SK-N-SH (cell line): ENCODE results near the gene WDR74. TPM values are rescaled to one million over a fixed set of nuclear protein-coding genes. Genes with fewer than 3 reads are reported as not detected.

ENCODE experiments used
- CTCF ChIA-PET: fragments of 300-600, 350-600 bp; formaldehyde crosslinking; extraction: SDS; loops from one replicate; lab custom pipeline; 2021; lab: Yijun Ruan, JAX
- POLR2A ChIA-PET: fragments of 350-600 bp; sonication (Branson Sonifier 250); formaldehyde crosslinking; extraction: SDS; loops from one replicate; lab custom pipeline; 2020; ENCODE audit warnings: antibody characterized with exemption, inconsistent platforms; lab: Yijun Ruan, JAX
- DNase-seq: peaks from one replicate; pipeline ENCODE4 v3.0.0; 2012
- H2AFZ ChIP-seq: fragments of 200-600 bp; sonication (generic); 2 replicates; pipeline ENCODE4 v1.8.1; 2016; ENCODE audit warnings: antibody characterized with exemption, mild to moderate bottlenecking, low read depth
- H3F3A ChIP-seq: fragments of 200-600 bp; sonication (generic); replicated peaks from 2 replicates; pipeline ENCODE3; 2016; ENCODE audit warnings: antibody characterized with exemption, mild to moderate bottlenecking; ENCODE audit not compliant: insufficient read depth
- H3K27ac ChIP-seq, 2 experiments: fragments of 200-500 bp in 1 of 2; fragments of 200-600 bp in 1 of 2; sonication (Bioruptor generic) in 1 of 2; sonication (generic), shearing (Covaris generic) in 1 of 2; 2 replicates each; pipeline versions ENCODE4 v1.5.1 to v1.6.1; 2014 to 2016; ENCODE audit warnings: low read depth in 2 of 2, inconsistent platforms in 1 of 2, low read length in 1 of 2, mild to moderate bottlenecking in 1 of 2, mixed read lengths in 1 of 2
- H3K27me3 ChIP-seq: fragments of 200-600 bp; sonication (generic), shearing (Covaris generic); 2 replicates; pipeline ENCODE4 v1.6.1; 2016; ENCODE audit warnings: mixed run types; ENCODE audit not compliant: insufficient read depth
- H3K36me3 ChIP-seq, 2 experiments: fragments of 200-500 bp in 1 of 2; fragments of 200-600 bp in 1 of 2; sonication (Bioruptor generic) in 1 of 2; sonication (generic) in 1 of 2; replicated peaks in 1 of 2; 2 replicates each; pipeline versions ENCODE3 to v1.5.1; 2014 to 2016; ENCODE audit warnings: low read length in 1 of 2, mild to moderate bottlenecking in 1 of 2; ENCODE audit not compliant: insufficient read depth in 2 of 2, control insufficient read depth in 1 of 2
- H3K4me1 ChIP-seq, 2 experiments: fragments of 200-500 bp in 1 of 2; fragments of 200-600 bp in 1 of 2; sonication (Bioruptor generic) in 1 of 2; sonication (generic), shearing (Covaris generic) in 1 of 2; 2 replicates each; pipeline versions ENCODE4 v1.5.1 to v1.6.1; 2014 to 2016; ENCODE audit warnings: low read depth in 1 of 2, low read length in 1 of 2, mixed run types in 1 of 2; ENCODE audit not compliant: insufficient read depth in 2 of 2, control insufficient read depth in 1 of 2
- H3K4me2 ChIP-seq: fragments of 200-600 bp; sonication (generic), shearing (Covaris generic); 2 replicates; pipeline ENCODE4 v1.6.1; 2017; ENCODE audit warnings: mixed run types
- H3K4me3 ChIP-seq, 2 experiments: fragments of 200-500 bp in 1 of 2; fragments of 200-600 bp in 1 of 2; sonication (Bioruptor generic) in 1 of 2; sonication (generic), shearing (Covaris generic) in 1 of 2; 2 replicates each; pipeline versions ENCODE4 v1.5.1 to v1.8.1; 2014 to 2016; ENCODE audit warnings: low read depth in 2 of 2, inconsistent platforms in 1 of 2, low read length in 1 of 2, mild to moderate bottlenecking in 1 of 2, mixed read lengths in 1 of 2, moderate library complexity in 1 of 2
- H3K79me2 ChIP-seq: fragments of 200-600 bp; sonication (generic); 2 replicates; pipeline ENCODE4 v1.8.1; 2017; ENCODE audit warnings: mild to moderate bottlenecking; ENCODE audit not compliant: insufficient read depth
- H3K9ac ChIP-seq: fragments of 200-600 bp; sonication (generic); 2 replicates; pipeline ENCODE4 v1.6.1; 2017; ENCODE audit warnings: mixed run types
- H3K9me2 ChIP-seq: fragments of 200-600 bp; sonication (generic); 2 replicates; pipeline ENCODE4 v1.6.1; 2017; ENCODE audit warnings: mixed run types
- H3K9me3 ChIP-seq: fragments of 200-600 bp; sonication (generic); 2 replicates; pipeline ENCODE4 v1.6.1; 2017; ENCODE audit warnings: mixed run types, mild to moderate bottlenecking, moderate library complexity
- H4K20me1 ChIP-seq: fragments of 200-600 bp; sonication (generic); 2 replicates; pipeline ENCODE4 v1.6.1; 2017; ENCODE audit warnings: mild to moderate bottlenecking, mixed run types; ENCODE audit not compliant: insufficient read depth
- CHD2 ChIP-seq: fragments of 150-350 bp; IDR thresholded peaks from 2 replicates; pipeline ENCODE4 v1.6.1; 2018; ENCODE audit warnings: low read length; ENCODE audit not compliant: partially characterized antibody
- ELF1 ChIP-seq: IDR thresholded peaks from 2 replicates; pipeline ENCODE4 v1.4.0; 2012
- FOXJ3 ChIP-seq: sonication (generic); formaldehyde crosslinking; IDR thresholded peaks from 2 replicates; pipeline ENCODE4 v1.5.1; 2020; ENCODE audit warnings: mild to moderate bottlenecking, missing genetic modification reagents
- IRF3 ChIP-seq: fragments of 150-350 bp; IDR thresholded peaks from 2 replicates; pipeline ENCODE4 v1.6.1; 2016; ENCODE audit warnings: mild to moderate bottlenecking, low read depth, low read length
- MAX ChIP-seq: IDR thresholded peaks from 2 replicates; pipeline ENCODE4 v1.4.0; 2012; ENCODE audit warnings: low read depth
- MEF2A ChIP-seq: IDR thresholded peaks from 2 replicates; pipeline ENCODE4 v1.4.0; 2012; ENCODE audit warnings: low read depth, borderline replicate concordance
- MXI1 ChIP-seq: IDR thresholded peaks from 2 replicates; pipeline ENCODE4 v1.6.1; 2012; ENCODE audit warnings: mild to moderate bottlenecking, low read depth, low read length, improper control_type of control experiment
- NFIC ChIP-seq: IDR thresholded peaks from 2 replicates; pipeline ENCODE4 v1.4.0; 2012; ENCODE audit warnings: borderline replicate concordance
- PBX3 ChIP-seq: IDR thresholded peaks from 2 replicates; pipeline ENCODE4; 2012
- POLR2AphosphoS5 ChIP-seq: IDR thresholded peaks from 2 replicates; pipeline ENCODE4 v1.6.1; 2012; ENCODE audit warnings: low read depth, low read length
- RAD21 ChIP-seq: IDR thresholded peaks from 2 replicates; pipeline ENCODE4 v1.6.1; 2012; ENCODE audit warnings: mild to moderate bottlenecking, low read length
- RFX5 ChIP-seq: IDR thresholded peaks from 2 replicates; pipeline ENCODE4 v1.6.1; 2012; ENCODE audit warnings: mild to moderate bottlenecking, improper control_type of control experiment, low read length
- TAF1 ChIP-seq: IDR thresholded peaks from 2 replicates; pipeline ENCODE4 v1.6.1; 2012; ENCODE audit warnings: low read depth, mild to moderate bottlenecking, low read length, moderate library complexity, borderline replicate concordance
- TEAD4 ChIP-seq: IDR thresholded peaks from 2 replicates; pipeline ENCODE4 v1.4.0; 2012; ENCODE audit warnings: mild to moderate bottlenecking, borderline replicate concordance; ENCODE audit not compliant: insufficient read depth
- USF2 ChIP-seq: fragments of 150-350 bp; IDR thresholded peaks from 2 replicates; pipeline ENCODE4 v1.6.1; 2017; ENCODE audit warnings: antibody characterized with exemption, low read length, low read depth, borderline replicate concordance
- YY1 ChIP-seq: IDR thresholded peaks from 2 replicates; pipeline ENCODE4 v1.4.0; 2012; ENCODE audit warnings: low read depth, mild to moderate bottlenecking
- ZBTB33 ChIP-seq: IDR thresholded peaks from 2 replicates; pipeline ENCODE4 v1.4.0; 2012; ENCODE audit warnings: low read depth, borderline replicate concordance
- WGBS: methylation state at CpG from one replicate; pipeline ENCODE4 v1.1.6; 2017; ENCODE audit warnings: low lambda C conversion rate; 5-methylcytosine and 5-hydroxymethylcytosine counted together
- polyA plus RNA-seq, 3 experiments: library from polyadenylated mRNA; depleted of rRNA; stranded (reverse); fragments of >200 nt; gene quantifications; 2 replicates each; pipeline ENCODE4 v1.2.3, GENCODE V29; 2012

The WDR74 gene
- polyA plus RNA-seq, 1 of the 3 experiments (the other 2 are of a cell fraction) = 132 TPM

GRCh38 chr11:62805961-62806441 is 33.4 kb downstream of the WDR74 start:
- no peak for TF ChIP-seq USF2
- Histone ChIP-seq H3K9me2 (no peaks in the 10 kb centered on the region), H3K4me1 (peaks cover 8 to 18% of the 10 kb centered on the region in 2 experiments), H3F3A (peaks cover 25% of the 10 kb centered on the region), H3K9me3 (no peaks in the 10 kb centered on the region), H3K36me3 (peaks cover 23 to 28% of the 10 kb centered on the region in 2 experiments), H3K79me2 (peaks cover 41% of the 10 kb centered on the region), H3K9ac (peak overlapping the region; percentile 93), H3K4me2 (peak overlapping the region; percentile 84), H4K20me1 (peaks cover 16% of the 10 kb centered on the region), H2AFZ (0 out of 2 replicates have a peak overlapping the region, but pooled peaks have one; percentile 81), H3K27ac (peak overlapping the region; percentile 45 to 73; a peak in 3 of 4 replicates), H3K4me3 (peak overlapping the region; percentile 91 to 94), H3K27me3 (no peaks in the 10 kb centered on the region)
- 23% methylated on average over 10 of the region's 12 CpGs for WGBS
- peak; percentile 37 for DNase-seq
- POLR2A ChIA-PET = interaction anchor here (0.6 to 3.7 kb wide), 12 partner anchors 9 to 53 kb away, joined by 3 to 27 read pairs (median 4); partner anchors contain the start of genes STX5, TEX54 and ZBTB3
- CTCF ChIA-PET = interaction anchor here (0.9 to 1.8 kb wide), 6 partner anchors 11 to 78 kb away, joined by 3 to 9 read pairs (median 4); partner anchors contain the start of gene SLC3A2

GRCh38 chr11:62805076-62805892 is 34.1 kb downstream of the WDR74 start, which contains the start of gene NXF1:
Gene NXF1 (minus strand): TSS chr11:62805440. CDS start chr11:62805356, 84 bp downstream.
- Histone ChIP-seq H3K27ac (peak within 1 kb of the TSS; percentile 75 to 83), H3K9ac (peak within 1 kb of the TSS; percentile 93), H2AFZ (peak within 1 kb of the TSS; percentile 81; the same call in 1 of the 2 replicates), H3K4me3 (peak within 1 kb of the TSS; percentile 91 to 94), H3K9me2 (no peaks in the 10 kb centered on the region), H3K9me3 (no peaks in the 10 kb centered on the region), H3F3A (peaks cover 21% of the 10 kb centered on the region), H3K36me3 (peaks cover 30 to 36% of the 10 kb centered on the region in 2 experiments), H3K4me1 (peaks cover 8 to 18% of the 10 kb centered on the region in 2 experiments), H4K20me1 (peaks cover 16% of the 10 kb centered on the region), H3K27me3 (no peaks in the 10 kb centered on the region), H3K4me2 (peak within 1 kb of the TSS; percentile 92), H3K79me2 (peaks cover 41% of the 10 kb centered on the region)
- ChIA-PET CTCF (interaction anchor here (0.9 to 1.8 kb wide), 6 partner anchors 12 to 79 kb away, joined by 3 to 9 read pairs (median 4); partner anchors contain the start of gene SLC3A2), POLR2A (interaction anchor here (1.0 to 3.7 kb wide), 10 partner anchors 10 to 51 kb away, joined by 3 to 27 read pairs (median 4); partner anchors contain the start of genes STX5, TEX54 and ZBTB3)
- WGBS = 3% methylated on average over 13 of the region's 77 CpGs
- DNase-seq = peak; percentile 99
- TF ChIP-seq FOXJ3 (CRISPR knock-in tag) (no peak), ZBTB33 (no peak), IRF3 (0 out of 2 replicates have a peak, but pooled peaks have one; percentile 12), USF2 (no peak), RFX5 (no peak), ELF1 (peak; percentile 24; the same call in 1 of the 2 replicates), TAF1 (peak; percentile 98), RAD21 (no peak), MAX (peak; percentile 62), PBX3 (peak; percentile 61; the same call in 1 of the 2 replicates), POLR2AphosphoS5 (peak; percentile 100), YY1 (peak; percentile 57), TEAD4 (no peak), CHD2 (peak; percentile 62), MEF2A (no peak), MXI1 (peak; percentile 88), NFIC (no peak)
